NCI-H146 treated with DMSO at 0.1 percent for 48 hours (cell line): ENCODE results near the gene PRMT3.
"Not testable (repeated sequence)": the region's sequence is repeated elsewhere in the genome, so short reads cannot be mapped to it uniquely, and the experiment has no call there.

Experiments used
- DNase-seq: peaks from one replicate; lab custom pipeline; 2025; ENCODE audit not compliant: unreplicated experiment; lab: John Stamatoyannopoulos, UW

The PRMT3 gene

DNA sequence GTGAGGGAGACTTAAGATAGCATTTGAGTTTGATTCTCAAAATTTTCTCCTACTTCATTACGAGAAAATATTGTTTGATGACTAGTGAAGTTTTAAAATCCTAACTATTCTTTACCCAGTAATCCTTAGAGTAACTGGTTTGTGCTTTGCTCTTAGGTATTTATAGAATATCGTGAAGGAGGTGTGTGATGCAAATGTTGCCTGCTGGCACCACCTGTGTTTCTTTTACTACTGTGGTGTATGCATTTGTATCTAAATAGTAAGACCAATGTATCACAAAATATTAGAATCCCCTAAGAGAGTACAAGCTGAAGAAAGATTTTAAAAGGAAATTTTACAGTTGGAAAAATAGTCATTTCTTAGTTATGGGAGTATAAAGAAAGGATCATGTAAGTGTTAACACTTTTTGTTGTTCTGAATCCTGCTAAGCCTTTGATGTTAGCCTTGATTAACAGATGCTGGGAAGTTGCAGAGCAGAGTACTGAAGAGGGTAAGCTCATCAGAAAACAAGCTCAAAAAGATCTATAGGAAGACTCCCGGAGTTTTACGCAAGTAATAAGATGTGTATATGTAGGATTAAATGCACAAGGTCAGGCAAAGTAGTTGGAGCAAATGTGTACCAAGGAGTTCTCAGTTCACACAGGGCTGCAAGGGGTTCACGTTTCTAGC is 109.7 kb downstream of the PRMT3 start:
- no peak for DNase-seq

DNA sequence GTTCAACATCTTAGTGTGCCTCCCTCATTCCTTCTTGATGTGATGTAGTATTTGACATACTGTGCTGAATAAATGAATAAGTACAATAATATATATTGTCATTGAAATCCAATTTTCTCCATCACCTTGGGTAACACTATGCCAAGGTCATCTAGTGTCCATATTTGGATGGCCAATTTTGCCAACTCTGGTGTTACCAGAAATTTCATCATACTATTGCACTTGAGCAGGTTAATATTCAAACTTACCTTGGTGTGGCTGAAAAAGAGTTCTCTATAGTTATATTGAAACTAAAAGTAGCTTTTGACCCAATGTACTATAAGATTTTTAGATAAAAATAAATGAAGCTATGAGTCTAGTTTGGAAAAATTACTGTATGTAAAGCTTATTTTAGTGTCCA is 113.7 kb downstream of the PRMT3 start:
- no peak for DNase-seq

DNA sequence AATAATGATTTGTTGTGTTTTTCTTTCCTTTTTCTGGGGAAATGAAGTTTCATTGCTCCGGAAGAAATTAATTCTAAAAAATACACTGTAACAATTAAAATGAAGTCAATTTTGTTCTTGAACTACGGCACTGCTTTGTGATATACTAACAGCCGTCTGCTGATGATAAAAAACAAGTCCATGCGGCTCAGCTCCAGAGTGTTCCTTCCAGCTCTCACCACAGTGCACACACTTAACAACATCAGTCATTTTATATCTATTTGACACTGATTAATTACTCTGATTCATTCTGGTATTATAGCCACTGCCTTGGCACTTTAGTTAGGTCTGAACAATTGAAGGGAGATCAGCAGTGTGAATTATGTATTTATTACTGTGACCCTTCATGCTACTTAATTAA is 114.5 kb downstream of the PRMT3 start:
- no peak for DNase-seq

DNA sequence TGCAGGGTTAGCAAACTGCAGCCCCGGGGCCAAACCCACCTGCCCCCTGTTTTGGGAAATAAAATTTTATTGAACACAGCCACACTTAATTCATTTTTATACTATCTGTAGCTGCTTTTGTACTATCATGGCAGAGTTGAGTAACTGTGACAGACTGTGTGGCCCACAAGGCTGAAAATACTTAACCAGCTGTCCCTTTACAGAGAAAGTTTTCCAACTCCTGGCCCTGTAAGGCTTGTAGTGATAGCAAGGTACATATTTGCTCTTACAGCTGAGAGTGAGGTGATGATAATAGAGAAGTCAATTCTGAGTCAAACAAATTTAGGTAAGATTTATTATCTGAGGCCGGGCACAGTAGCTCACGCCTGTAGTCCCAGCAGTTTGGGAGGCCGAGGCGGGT is 124.5 kb downstream of the PRMT3 start:
- peak; percentile 27 for DNase-seq

DNA sequence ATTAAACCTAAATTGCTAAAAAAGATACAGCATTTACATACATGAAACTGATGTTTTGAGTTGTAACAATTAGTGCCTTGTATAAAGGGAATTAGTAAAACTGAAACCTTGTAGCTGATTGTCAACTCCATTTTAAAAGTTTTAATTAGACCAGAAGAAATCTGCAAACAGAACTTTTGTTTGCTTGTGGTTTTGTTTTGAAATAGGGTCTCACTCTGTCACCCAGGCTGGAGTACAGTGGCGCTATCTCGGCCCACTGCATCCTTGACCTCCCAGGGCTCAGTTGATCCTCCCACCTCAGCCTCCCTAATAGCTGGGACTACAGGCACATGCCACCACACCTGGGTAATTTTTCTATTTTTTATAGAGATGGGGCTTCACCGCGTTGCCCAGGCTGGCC is 125.4 kb downstream of the PRMT3 start:
- no peak for DNase-seq

DNA sequence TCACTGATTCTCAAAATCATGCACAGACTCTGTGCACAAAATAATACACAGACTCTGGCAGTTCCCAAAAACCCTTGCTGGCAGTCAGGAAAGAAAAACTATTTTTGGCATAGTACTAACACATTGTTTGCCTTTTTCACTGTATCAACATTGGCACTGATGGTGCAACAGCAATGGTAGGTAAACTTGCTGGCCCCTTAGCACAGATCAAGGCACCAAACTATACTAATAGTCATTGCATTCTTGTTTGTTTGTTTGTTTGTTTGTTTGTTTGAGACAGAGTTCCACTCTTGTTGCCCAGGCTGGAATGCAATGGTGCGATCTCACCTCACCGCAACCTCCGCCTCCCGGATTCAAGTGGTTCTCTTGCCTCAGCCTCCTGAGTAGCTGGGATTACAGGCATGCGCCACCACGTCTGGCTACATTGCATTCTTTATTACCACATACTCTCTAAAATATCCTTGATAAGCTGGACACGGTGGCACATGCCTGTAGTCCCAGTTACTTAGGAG is 130.9 kb downstream of the PRMT3 start:
- no peak for DNase-seq

DNA sequence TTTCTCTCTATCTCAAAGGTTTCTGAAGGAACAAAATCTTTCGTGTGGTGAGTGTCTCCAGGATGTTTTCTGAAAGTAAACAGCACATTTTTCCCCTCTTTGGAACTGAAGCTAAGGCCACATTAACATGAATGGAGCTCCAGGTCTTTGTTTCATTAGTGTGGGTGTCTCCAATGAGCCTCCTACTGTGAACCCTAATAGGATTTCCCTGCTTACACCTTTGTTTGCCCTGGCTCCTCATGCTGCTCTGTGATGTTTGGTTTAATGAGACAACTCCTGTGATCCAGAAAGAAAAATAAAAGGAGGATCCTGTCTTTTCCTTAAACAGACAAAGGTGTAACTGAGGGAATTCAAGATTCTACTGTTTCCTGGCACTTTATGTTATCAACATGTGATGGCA is 135.0 kb downstream of the PRMT3 start:
- DNase-seq = peak; percentile 80

DNA sequence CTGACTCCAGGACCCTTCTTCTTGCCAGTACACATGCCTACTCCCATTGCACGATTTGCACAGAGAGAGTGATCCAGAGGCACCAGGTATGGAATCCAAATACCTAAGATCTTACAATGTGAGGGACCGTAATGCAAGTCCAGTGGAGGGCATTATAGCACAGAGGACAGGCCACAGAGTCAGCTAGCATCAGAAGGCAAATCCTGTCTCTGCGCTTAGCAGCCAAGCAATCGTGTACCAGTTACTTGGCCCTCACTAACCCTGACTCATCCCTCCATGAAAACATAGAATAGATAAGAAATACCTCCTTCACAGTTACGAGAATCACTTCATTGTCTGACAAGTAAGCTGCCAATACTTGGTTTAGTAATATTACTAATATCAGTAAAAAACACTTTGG is 142.2 kb downstream of the PRMT3 start:
- no peak for DNase-seq

DNA sequence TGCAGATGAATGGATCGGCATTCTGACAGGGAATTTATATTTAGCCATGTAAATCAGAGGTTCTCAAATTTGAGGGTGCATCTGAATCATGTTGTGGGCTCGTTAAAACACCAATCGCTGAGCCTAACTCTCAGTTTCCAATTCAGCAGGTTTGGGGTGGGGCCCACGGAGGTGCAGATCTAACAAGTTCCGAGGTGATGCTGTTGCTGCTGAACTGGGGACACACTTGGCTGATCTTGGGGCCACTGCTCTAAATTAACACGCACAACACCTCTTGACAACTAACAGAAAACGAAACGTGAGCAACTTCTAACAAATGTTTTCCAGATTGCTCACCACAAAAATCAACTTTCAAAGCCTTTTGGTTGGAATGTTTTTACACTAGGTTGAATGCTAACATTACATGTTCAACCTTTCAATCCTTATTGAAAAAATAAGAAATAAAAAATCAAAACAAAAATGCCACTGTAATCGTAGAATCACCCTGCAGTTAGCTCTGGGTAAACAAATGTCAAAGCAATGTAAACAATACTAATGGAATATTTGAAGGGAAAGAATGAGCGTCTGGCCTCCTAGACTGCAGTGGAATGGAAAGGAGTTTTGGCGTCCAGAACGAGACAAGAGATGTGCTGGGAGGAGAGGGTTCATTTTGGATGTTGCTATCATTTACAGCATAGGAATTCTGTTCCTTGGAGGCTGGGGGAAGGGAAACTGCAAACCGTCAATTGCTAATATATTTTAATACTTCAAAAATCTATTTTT is 143.6 kb downstream of the PRMT3 start:
- DNase-seq = no peak

DNA sequence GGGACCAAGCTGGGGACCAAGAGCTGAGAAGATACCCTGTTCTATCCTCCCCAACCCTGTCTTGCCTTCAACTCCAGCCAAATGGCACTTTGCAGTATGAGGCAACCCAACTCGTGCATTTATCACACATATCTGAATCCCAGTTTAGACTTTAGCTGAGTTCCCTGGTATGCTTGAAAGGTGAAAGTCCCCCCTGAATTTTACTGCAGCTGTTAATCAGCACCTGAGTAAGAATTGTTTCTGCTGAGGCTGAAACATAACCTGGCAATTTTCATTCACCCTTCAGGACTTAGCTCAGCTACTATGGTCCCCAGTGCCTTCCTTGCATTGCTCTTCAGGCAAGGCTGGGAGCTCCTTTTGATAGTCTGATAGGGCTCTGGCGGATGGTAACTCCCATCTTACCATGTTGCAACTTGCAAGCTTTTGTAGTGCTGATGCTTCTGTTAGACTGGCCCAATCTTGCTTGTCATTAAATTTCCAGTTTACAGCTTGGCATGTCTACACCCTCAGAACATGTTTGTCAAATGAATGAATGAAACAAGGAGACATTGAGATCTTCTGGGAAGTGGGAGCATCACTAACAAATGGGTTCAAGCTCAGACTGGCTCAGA is 147.9 kb downstream of the PRMT3 start:
- no peak for DNase-seq

DNA sequence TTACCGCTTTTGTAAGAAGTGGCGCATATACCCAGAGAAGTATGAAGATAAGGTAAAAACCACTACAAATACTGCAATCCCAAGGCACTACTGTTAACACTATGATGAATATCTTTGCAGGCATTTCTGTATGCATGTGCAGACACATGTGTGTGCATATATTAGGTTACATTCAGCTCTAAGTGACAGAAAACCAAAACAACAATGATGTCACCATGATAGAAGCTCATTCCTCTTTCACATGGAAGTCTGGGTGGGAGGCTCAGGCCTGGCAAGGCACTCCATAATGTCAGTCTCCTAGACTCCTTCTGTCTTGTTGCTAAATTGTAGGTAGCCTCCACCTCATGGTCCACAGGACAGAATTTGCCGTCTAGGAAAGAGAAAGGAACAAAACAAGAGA is 148.8 kb downstream of the PRMT3 start:
- DNase-seq = no peak

DNA sequence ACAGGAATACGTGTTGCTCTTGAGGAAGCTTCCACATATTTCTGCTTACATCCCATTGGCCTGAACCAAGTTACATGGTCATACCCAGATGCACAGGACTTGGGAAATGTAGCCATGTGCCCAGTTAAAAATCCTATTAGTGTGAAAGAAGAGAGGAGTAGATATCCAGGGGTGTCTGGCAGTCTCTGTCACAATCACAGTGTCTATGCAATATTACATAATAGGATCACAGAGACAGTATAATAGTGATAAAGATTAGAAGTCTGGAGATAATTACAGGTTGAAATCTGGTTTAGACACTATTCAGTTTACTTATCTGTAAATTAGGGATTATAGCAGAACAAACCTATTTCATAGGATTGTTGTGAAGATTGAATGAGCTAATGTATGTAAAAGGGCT is 149.3 kb downstream of the PRMT3 start:
- no peak for DNase-seq

DNA sequence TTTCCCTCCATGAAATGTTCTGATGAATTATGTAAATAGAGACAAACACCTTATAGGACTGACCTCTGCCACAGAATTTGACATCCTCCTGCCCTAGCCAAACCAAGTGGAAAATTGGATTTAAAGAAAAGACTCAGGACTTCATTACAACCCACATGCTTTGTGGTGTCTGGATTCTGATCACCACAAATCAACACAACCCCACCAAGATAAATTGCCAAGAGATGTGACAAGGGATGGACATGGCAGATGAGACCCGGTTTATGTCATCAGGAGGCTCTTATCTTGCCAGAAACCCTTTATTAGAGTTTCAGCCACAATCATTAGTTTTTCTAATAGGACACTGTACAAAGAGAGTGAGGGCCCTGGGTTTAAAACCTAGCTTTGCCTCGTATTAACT is 154.0 kb downstream of the PRMT3 start:
- no peak for DNase-seq

DNA sequence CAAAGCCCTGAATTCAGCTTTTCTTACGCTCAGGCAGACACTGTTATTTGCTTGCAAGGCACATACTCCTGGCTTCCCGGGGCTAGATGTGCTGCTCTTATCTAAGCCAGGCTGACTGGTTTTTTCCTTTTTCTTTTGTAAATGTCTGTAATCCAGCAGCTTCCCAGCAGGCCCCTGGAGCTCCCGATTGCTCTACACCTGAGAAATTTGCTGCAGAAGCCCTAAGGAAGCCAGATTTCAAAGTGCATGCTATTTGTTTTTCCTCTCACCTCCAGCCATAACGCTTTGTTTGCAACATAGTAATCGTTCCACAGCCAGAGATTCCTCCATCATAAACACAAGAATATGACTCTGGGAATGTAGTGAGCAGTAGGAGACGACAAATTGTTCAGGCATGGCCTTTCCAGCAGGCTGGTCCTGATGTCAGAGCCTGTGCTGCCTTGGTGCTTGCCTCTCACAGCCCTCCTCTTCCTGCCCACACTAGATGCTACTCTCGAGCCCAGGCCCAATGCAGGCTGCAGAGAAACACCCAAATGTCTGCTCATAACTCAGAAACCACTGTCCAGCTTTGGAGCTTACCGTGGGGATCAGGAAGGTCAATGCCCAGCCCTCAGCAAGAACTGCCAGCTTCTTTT is 157.2 kb downstream of the PRMT3 start:
- peak; percentile 73 for DNase-seq

DNA sequence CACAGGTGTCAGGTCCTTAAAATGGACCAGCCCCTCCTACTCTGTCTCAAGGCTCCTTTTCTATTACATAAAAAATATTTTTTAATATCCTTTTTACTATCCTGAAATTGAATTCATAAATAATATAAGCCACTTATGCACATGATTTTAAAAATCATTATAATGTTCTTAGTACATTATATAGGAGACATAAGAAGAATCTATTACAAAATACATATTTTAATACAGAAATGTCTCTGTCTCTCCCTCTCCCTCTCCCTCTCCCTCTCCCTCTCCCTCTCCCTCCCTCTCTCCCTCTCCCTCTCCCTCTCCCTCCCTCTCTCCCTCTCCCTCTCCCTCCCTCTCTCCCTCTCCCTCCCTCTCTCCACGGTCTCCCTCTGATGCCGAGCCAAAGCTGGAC is 159.9 kb downstream of the PRMT3 start:
- DNase-seq = no peak

DNA sequence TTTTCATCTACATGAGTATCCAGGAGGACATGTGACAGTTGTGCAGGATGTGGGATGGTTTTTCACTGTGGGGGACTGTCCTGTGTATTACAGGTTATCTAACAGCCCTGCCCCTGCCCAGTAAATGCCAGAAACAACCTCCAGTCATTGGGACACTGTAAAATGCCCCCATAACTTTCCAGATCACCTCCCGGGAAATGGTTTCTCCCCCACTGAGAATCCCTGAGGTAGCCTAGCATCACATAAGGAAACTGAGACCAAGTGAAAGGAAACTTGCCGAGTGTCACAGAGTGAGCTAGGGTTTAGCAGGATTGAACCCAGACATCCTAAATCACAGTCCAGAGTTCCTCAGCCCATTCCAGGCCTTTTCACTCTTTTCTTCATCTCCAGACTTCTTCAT is 163.6 kb downstream of the PRMT3 start:
- DNase-seq = no peak

DNA sequence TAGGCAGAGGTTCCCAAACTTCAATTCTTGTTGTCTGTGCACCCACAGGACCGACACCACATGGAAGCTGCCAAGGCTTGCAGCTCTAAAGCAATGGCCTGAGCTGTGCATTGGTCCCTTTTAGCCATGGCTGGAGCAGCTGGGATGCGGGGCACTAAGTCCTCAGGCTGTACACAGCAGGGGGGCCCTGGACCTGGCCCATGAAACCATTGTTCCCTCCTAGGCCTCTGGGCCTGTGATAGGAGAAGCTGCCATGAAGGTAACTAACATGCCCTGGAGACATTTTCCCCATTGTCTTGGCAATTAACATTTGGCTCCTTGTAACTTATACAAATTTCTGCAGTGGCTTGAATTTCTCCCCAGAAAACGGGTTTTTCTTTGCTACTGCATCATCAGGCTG is 168.3 kb downstream of the PRMT3 start:
- DNase-seq = no peak

DNA sequence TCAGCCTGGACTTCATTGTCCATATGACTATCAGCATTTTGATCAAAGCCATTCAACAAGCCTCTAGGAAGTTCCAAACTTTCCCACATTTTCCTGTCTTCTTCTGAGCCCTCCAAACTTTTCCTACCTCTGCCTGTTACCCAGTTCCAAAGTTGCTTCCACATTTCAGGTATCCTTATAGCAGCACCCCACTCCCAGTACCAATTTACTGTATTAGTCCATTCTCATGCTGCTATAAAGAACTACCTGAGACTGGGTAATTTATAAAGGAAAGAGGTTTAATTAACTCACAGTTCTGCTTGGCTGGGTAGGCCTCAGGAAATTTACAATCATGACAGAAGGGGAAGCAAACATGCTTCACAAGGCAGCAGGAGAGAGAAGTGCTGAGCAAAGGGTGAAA is 168.9 kb downstream of the PRMT3 start:
- not testable (repeated sequence) for DNase-seq

DNA sequence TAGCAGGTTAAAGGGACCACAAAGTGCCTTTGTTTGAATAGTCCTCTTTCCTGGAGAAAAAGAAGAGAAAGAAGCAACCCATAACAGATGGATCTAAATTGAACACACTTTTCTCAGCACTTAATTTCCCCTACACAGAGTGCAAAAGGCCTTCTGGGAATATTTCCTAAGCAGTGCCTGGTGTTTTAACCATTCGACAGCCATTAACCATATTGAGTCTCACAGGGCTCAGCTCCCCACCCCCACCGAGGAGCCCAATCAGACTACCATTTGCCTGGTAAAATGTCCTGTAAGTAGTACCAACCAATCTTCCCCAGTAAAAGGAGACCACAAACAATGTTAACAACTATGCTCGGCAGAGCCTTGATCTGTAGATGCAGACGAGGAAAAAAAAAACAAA is 171.2 kb downstream of the PRMT3 start:
- DNase-seq = no peak
